HEK293 (cell line): ENCODE results near the gene SPAM1.

ENCODE experiments used
- CTCF ChIA-PET: fragments of 350-600 bp; formaldehyde crosslinking; extraction: SDS; loops from one replicate; lab custom pipeline; 2021; ENCODE audit warnings: antibody characterized with exemption; lab: Yijun Ruan, JAX
- POLR2A ChIA-PET: fragments of 300-600 bp; formaldehyde crosslinking; extraction: SDS; loops from one replicate; lab custom pipeline; 2020; ENCODE audit warnings: antibody characterized with exemption, inconsistent platforms; lab: Yijun Ruan, JAX
- H3K27ac ChIP-seq: fragments of 200-500 bp; sonication (Bioruptor generic); 2 replicates; pipeline ENCODE4 v1.5.1; 2014; ENCODE audit warnings: low read depth, low read length, control low read depth, inconsistent platforms; ENCODE audit errors: extremely low read depth
- H3K36me3 ChIP-seq, 2 experiments: fragments of 200-500 bp in 1 of 2; sonication (Bioruptor generic) in 1 of 2; 1 replicate in 1 of 2; 2 replicates in 1 of 2; pipeline ENCODE4 v1.5.1; 2014 to 2017; ENCODE audit warnings: inconsistent platforms in 2 of 2, low read length in 2 of 2; ENCODE audit not compliant: control insufficient read depth in 2 of 2, insufficient read depth in 1 of 2
- H3K4me1 ChIP-seq: fragments of 200-500 bp; sonication (Bioruptor generic); 2 replicates; pipeline ENCODE4 v1.5.1; 2014; ENCODE audit warnings: mild to moderate bottlenecking, low read length, inconsistent platforms; ENCODE audit not compliant: control insufficient read depth, insufficient read depth
- H3K4me3 ChIP-seq: 2 replicates; pipeline ENCODE4 v1.5.1; 2011; ENCODE audit warnings: low read depth, mild to moderate bottlenecking, control low read depth, low read length, moderate library complexity
- H3K9me3 ChIP-seq: fragments of 200-500 bp; sonication (Bioruptor generic); 2 replicates; pipeline ENCODE4 v1.5.1; 2014; ENCODE audit warnings: low read depth, low read length, inconsistent platforms; ENCODE audit not compliant: control insufficient read depth, insufficient read depth
- AEBP2 ChIP-seq: fragments of 450-650 bp; formaldehyde crosslinking; IDR thresholded peaks from 2 replicates; pipeline ENCODE4 v1.5.1; 2016; ENCODE audit warnings: missing biosample characterization, missing genetic modification characterization, borderline replicate concordance
- GLIS2 ChIP-seq: fragments of 450-650 bp; formaldehyde crosslinking; IDR thresholded peaks from 2 replicates; pipeline ENCODE4 v1.5.1; 2016; ENCODE audit warnings: missing biosample characterization, missing genetic modification characterization
- HIC1 ChIP-seq: fragments of 450-650 bp; formaldehyde crosslinking; IDR thresholded peaks from 2 replicates; pipeline ENCODE4 v1.5.1; 2016; ENCODE audit warnings: missing biosample characterization, missing genetic modification characterization
- KLF1 ChIP-seq: fragments of 450-650 bp; formaldehyde crosslinking; IDR thresholded peaks from 2 replicates; pipeline ENCODE4 v1.5.1; 2016; ENCODE audit warnings: missing biosample characterization, missing genetic modification characterization
- MZF1 ChIP-seq: fragments of 450-650 bp; formaldehyde crosslinking; IDR thresholded peaks from 2 replicates; pipeline ENCODE4 v1.5.1; 2017; ENCODE audit warnings: missing biosample characterization, missing genetic modification characterization, borderline replicate concordance
- SALL2 ChIP-seq: fragments of 450-650 bp; formaldehyde crosslinking; IDR thresholded peaks from 2 replicates; pipeline ENCODE4 v1.5.0; 2017; ENCODE audit warnings: missing biosample characterization, mild to moderate bottlenecking, missing genetic modification characterization, borderline replicate concordance
- TRIM28 ChIP-seq: IDR thresholded peaks from 2 replicates; pipeline ENCODE4 v1.6.1; 2011; ENCODE audit warnings: low read length, control low read depth, borderline replicate concordance
- YY1 ChIP-seq: fragments of 450-650 bp; formaldehyde crosslinking; IDR thresholded peaks from 2 replicates; pipeline ENCODE4 v1.5.1; 2018; ENCODE audit warnings: missing biosample characterization, missing genetic modification characterization
- ZNF132 ChIP-seq: fragments of 450-650 bp; formaldehyde crosslinking; IDR thresholded peaks from 2 replicates; pipeline ENCODE4 v1.5.1; 2017; ENCODE audit warnings: missing biosample characterization, missing genetic modification characterization, borderline replicate concordance
- ZNF133 ChIP-seq: fragments of 450-650 bp; formaldehyde crosslinking; IDR thresholded peaks from 2 replicates; pipeline ENCODE4 v1.5.1; 2016; ENCODE audit warnings: missing biosample characterization, missing genetic modification characterization
- ZNF140 ChIP-seq: fragments of 450-650 bp; formaldehyde crosslinking; IDR thresholded peaks from 2 replicates; pipeline ENCODE4 v1.5.1; 2016; ENCODE audit warnings: missing biosample characterization, missing genetic modification characterization
- ZNF174 ChIP-seq: fragments of 450-650 bp; formaldehyde crosslinking; IDR thresholded peaks from 2 replicates; pipeline ENCODE4 v1.5.0; 2017; ENCODE audit warnings: missing biosample characterization, mild to moderate bottlenecking, missing genetic modification characterization
- ZNF223 ChIP-seq: fragments of 450-650 bp; formaldehyde crosslinking; IDR thresholded peaks from 2 replicates; pipeline ENCODE4 v1.5.1; 2016; ENCODE audit warnings: missing biosample characterization, missing genetic modification characterization
- ZNF302 ChIP-seq: fragments of 450-650 bp; formaldehyde crosslinking; IDR thresholded peaks from 2 replicates; pipeline ENCODE4 v1.5.1; 2016; ENCODE audit warnings: missing biosample characterization, missing genetic modification characterization, low read depth
- ZNF341 ChIP-seq: fragments of 450-650 bp; formaldehyde crosslinking; IDR thresholded peaks from 2 replicates; pipeline ENCODE4; 2016; ENCODE audit warnings: low read depth, missing biosample characterization, missing genetic modification characterization
- ZNF350 ChIP-seq: fragments of 450-650 bp; formaldehyde crosslinking; IDR thresholded peaks from 2 replicates; pipeline ENCODE4 v1.5.0; 2017; ENCODE audit warnings: missing biosample characterization, mild to moderate bottlenecking, missing genetic modification characterization
- ZNF391 ChIP-seq: fragments of 450-650 bp; formaldehyde crosslinking; IDR thresholded peaks from 2 replicates; pipeline ENCODE4 v1.5.1; 2016; ENCODE audit warnings: low read depth, missing biosample characterization, missing genetic modification characterization, borderline replicate concordance
- ZNF48 ChIP-seq: fragments of 450-650 bp; formaldehyde crosslinking; IDR thresholded peaks from 2 replicates; pipeline ENCODE4 v1.5.1; 2016; ENCODE audit warnings: missing biosample characterization, missing genetic modification characterization
- ZNF488 ChIP-seq: fragments of 450-650 bp; formaldehyde crosslinking; IDR thresholded peaks from 2 replicates; pipeline ENCODE4 v1.5.1; 2016; ENCODE audit warnings: missing biosample characterization, missing genetic modification characterization
- ZNF544 ChIP-seq: fragments of 450-650 bp; formaldehyde crosslinking; IDR thresholded peaks from 2 replicates; pipeline ENCODE4 v1.5.0; 2017; ENCODE audit warnings: missing biosample characterization, missing genetic modification characterization
- ZNF548 ChIP-seq: fragments of 450-650 bp; formaldehyde crosslinking; IDR thresholded peaks from 2 replicates; pipeline ENCODE4 v1.5.1; 2016; ENCODE audit warnings: missing biosample characterization, missing genetic modification characterization
- ZNF580 ChIP-seq: fragments of 450-650 bp; formaldehyde crosslinking; IDR thresholded peaks from 2 replicates; pipeline ENCODE4 v1.5.1; 2016; ENCODE audit warnings: missing biosample characterization, missing genetic modification characterization
- ZNF626 ChIP-seq: fragments of 450-650 bp; sonication (Bioruptor Pico); formaldehyde crosslinking; IDR thresholded peaks from 2 replicates; pipeline ENCODE4 v1.5.1; 2018; ENCODE audit warnings: missing biosample characterization, missing genetic modification characterization, inconsistent platforms
- ZNF707 ChIP-seq: fragments of 450-650 bp; formaldehyde crosslinking; IDR thresholded peaks from 2 replicates; pipeline ENCODE4 v1.5.1; 2016; ENCODE audit warnings: missing biosample characterization, missing genetic modification characterization
- ZNF777 ChIP-seq: fragments of 450-650 bp; formaldehyde crosslinking; IDR thresholded peaks from 2 replicates; pipeline ENCODE4 v1.5.1; 2017; ENCODE audit warnings: missing biosample characterization, missing genetic modification characterization, borderline replicate concordance
- ZNF791 ChIP-seq: fragments of 450-650 bp; formaldehyde crosslinking; IDR thresholded peaks from 2 replicates; pipeline ENCODE4 v1.5.1; 2016; ENCODE audit warnings: missing biosample characterization, missing genetic modification characterization
- ZNF830 ChIP-seq: fragments of 450-650 bp; IDR thresholded peaks from 2 replicates; pipeline ENCODE4 v1.5.0; 2018; ENCODE audit warnings: missing biosample characterization, missing genetic modification characterization, low read depth, mild to moderate bottlenecking, moderate library complexity
- ZSCAN16 ChIP-seq: fragments of 450-650 bp; formaldehyde crosslinking; IDR thresholded peaks from 2 replicates; pipeline ENCODE4 v1.5.1; 2016; ENCODE audit warnings: missing biosample characterization, missing genetic modification characterization
- ZSCAN5A ChIP-seq: fragments of 450-650 bp; formaldehyde crosslinking; IDR thresholded peaks from 2 replicates; pipeline ENCODE4 v1.5.1; 2016; ENCODE audit warnings: missing biosample characterization, missing genetic modification characterization

Gene SPAM1

GRCh38 chr7:123987445-123987844, 62.4 kb downstream of the SPAM1 start:
- Histone ChIP-seq H3K4me3 (no peak overlapping the region), H3K36me3 (no peaks in the 10 kb centered on the region), H3K9me3 (no peaks in the 10 kb centered on the region), H3K4me1 (no peaks in the 10 kb centered on the region), H3K27ac (no peak overlapping the region)
- CTCF ChIA-PET = no interaction called here
- no peak for TF ChIP-seq ZNF544 (tag by site-specific recombination)
- TF ChIP-seq ZNF174 (tag by site-specific recombination) = no peak
- TF ChIP-seq ZNF791 = no peak
- TF ChIP-seq ZNF391 (tag by site-specific recombination) = no peak
- no peak for TF ChIP-seq TRIM28
- TF ChIP-seq KLF1 (tag by site-specific recombination) = no peak
- no peak for TF ChIP-seq YY1 (tag by site-specific recombination)
- no peak for TF ChIP-seq ZNF548 (tag by site-specific recombination)
- TF ChIP-seq ZNF132 (tag by site-specific recombination) = no peak
- no peak for TF ChIP-seq ZNF341 (tag by site-specific recombination)
- no peak for TF ChIP-seq ZNF223 (tag by site-specific recombination)
- no peak for TF ChIP-seq ZNF350 (tag by site-specific recombination)
- no peak for TF ChIP-seq MZF1 (tag by site-specific recombination)
- TF ChIP-seq GLIS2 (tag by site-specific recombination) = no peak
- TF ChIP-seq ZNF707 = no peak
- TF ChIP-seq ZNF580 (tag by site-specific recombination) = no peak
- no peak for TF ChIP-seq HIC1 (tag by site-specific recombination)
- TF ChIP-seq, all 188 proteins: peak for 0
- POLR2A ChIA-PET = no interaction called here

- CTCF ChIA-PET = interaction anchor here (0.7 kb wide), 1 partner anchor 40 kb away, joined by 3 read pairs; no protein-coding TSS in a partner anchor
- Histone ChIP-seq H3K4me3 (no peak overlapping the region), H3K27ac (no peak overlapping the region)
Observed at GRCh38 chr7:123992913-123993518, 68.0 kb downstream of the SPAM1 start.

GRCh38 chr7:123993996-123994395, 69.0 kb downstream of the SPAM1 start:
- CTCF ChIA-PET = no interaction called here
- Histone ChIP-seq H3K27ac (no peak overlapping the region), H3K4me1 (no peaks in the 10 kb centered on the region), H3K36me3 (no peaks in the 10 kb centered on the region), H3K9me3 (no peaks in the 10 kb centered on the region), H3K4me3 (no peak overlapping the region)
- POLR2A ChIA-PET = no interaction called here
- TF ChIP-seq GLIS2 (tag by site-specific recombination) (no peak), ZNF626 (tag by site-specific recombination) (no peak), ZNF341 (tag by site-specific recombination) (no peak), ZNF140 (tag by site-specific recombination) (no peak), ZNF133 (tag by site-specific recombination) (no peak), ZSCAN5A (tag by site-specific recombination) (no peak), ZNF488 (tag by site-specific recombination) (no peak), SALL2 (tag by site-specific recombination) (no peak), AEBP2 (tag by site-specific recombination) (no peak), ZNF48 (no peak), ZNF777 (tag by site-specific recombination) (no peak)

More at GRCh38 chr7:123992913-123993518, 68.0 kb downstream of the SPAM1 start:
- no peaks in the 10 kb centered on the region for H3K9me3 ChIP-seq
- POLR2A ChIA-PET = no interaction called here
- H3K36me3 ChIP-seq = no peaks in the 10 kb centered on the region
- H3K4me1 ChIP-seq = no peaks in the 10 kb centered on the region
- TF ChIP-seq ZNF830 (tag by site-specific recombination) = no peak
- TF ChIP-seq ZSCAN16 = no peak
- TF ChIP-seq ZNF302 (tag by site-specific recombination) = no peak
- TF ChIP-seq, all 188 proteins: peak for 0
